A549 treated with CORT108297 at 1 μM for 4 hours (cell line): ENCODE results near the gene FNDC4. TPM values are rescaled to one million over a fixed set of nuclear protein-coding genes. Genes with fewer than 3 reads are reported as not detected.

ENCODE experiments used
- total RNA-seq: library from RNA; stranded (reverse); fragments of 200-300 nt; extraction: Qiagen RNA extraction; gene quantifications from 5 replicates; pipeline ENCODE4 v1.2.3, GENCODE V29; 2022

FNDC4 gene, protein sequence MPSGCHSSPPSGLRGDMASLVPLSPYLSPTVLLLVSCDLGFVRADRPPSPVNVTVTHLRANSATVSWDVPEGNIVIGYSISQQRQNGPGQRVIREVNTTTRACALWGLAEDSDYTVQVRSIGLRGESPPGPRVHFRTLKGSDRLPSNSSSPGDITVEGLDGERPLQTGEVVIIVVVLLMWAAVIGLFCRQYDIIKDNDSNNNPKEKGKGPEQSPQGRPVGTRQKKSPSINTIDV
- total RNA-seq: 3.3 to 5.3 TPM (median 3.9 TPM) in 5 replicates

DNA sequence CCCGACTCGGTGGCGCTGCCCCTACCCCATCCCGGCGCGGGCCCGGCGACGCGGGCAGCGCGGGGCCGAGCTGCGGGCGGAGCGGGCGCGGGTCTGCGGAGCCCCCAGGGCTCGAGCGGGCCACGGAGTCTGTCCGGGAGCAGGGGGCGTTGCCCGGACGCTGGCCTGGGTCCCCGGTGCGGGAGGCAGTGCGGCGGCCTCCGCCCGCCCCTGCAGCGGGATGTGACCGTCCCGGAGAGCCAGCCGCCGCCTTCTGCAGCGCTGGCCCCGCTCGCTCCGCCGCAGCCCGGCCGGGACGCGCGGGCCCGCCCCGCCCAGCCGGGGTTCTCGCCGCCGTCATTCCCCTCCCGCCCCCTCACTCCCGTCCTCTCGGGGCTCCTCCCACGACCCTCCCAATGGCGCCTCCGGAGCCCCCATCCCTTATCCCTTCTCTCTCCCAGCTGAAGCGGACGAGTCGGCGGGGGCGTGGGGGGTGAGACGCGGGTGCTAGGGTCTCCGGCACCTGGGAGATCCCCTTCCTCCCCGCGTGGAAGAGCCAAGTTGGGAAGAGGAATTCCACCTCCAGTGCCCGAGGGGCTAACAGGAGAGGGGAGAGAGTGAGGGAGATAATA, at the start of gene FNDC4:
Gene FNDC4 (minus strand): TSS at position 257 of the 611 bp plus-strand sequence. CDS start 521 bp downstream, outside the sequence.

DNA sequence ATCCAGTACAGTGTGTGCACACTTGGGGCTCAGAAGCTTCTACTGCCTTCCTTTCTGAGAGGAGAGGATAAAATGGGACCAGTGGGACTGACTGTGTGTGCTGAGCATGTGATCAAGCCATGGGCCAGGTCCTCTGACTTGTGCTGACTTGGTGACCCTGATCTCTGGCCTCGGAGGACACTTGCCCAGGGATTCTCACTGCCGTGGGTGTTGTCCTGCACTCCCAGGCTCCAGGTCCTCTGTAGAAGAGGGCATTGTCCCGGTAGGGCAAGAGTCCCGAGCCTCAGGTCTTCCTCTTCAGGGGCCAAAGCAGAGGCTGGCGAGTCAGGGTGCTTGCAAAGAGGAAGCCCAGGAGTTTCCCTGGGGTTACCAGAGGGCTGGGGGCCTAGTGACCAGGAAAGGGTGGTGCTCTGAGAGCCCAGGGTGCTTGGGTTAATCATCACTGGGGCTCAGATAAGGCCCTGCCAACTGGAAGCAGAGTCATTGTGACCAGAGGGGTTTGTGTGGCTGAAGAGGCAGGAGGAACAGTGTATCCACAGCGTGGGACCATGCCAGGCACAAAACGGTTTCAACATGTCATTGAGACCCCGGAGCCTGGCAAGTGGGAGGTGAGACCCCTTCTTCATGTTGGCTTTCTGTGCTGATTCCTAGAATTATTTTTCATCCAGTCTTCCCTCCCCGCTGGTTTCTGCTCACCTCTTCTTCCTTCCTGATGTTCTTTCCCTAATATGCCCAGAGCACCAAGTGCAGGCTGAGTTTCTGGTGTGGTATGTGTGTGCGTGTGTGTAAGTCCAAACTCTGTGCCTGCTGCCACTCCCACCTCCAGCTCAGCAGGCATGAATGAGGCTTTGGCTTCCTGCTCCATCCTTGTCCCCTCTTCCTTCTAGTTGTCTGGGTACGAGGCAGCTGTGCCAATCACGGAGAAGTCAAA, 1.6 kb upstream of the FNDC4 start, which contains the start of gene GCKR:
Gene GCKR (plus strand): TSS at position 483 of the 931 bp plus-strand sequence. CDS start 66 bp downstream, at position 549.

DNA sequence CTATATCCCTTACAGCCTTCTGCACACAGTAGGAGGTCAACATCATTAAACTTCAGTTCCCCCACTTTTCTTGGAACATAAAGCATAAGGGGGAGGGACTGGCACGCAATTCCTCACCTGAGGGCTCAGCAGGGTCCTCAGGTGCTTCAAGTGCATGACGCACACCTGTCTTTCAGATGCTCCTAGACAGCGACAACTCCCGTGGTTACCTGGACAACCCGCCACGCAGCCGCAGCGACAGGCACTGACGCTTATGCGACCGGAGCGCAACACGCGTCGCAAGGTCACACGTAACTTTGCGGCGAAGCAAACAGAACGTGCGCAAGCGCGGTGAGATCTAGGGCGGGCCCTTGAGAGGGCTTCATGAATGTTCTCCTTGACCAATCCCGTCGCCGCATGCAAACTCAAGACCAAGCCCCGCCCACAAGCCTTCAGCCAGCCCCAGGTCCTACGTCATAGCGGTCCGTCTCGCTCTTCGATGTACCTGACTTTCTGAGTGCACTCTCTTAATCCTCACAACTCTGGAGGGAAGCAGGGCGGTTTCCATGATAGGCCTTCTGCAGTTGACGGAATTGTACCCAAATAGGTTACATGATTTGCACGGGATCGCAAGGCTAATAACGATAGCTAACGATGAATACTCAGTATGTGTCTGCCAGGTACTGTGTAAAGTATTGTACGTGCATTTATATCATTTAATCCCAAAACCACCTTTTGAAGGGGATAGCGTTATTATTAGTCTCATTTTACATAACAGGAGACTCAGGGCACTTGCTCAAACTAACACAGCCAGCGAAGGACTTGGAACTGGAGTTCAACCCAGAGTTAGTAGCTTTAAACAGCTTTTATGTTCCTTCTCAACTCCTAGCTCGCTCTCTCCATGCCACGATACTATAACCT, 5.3 kb downstream of the FNDC4 start, which contains the start of gene IFT172:
Gene IFT172 (minus strand): TSS at position 246 of the 900 bp plus-strand sequence. CDS start 90 bp downstream, at position 156.

DNA sequence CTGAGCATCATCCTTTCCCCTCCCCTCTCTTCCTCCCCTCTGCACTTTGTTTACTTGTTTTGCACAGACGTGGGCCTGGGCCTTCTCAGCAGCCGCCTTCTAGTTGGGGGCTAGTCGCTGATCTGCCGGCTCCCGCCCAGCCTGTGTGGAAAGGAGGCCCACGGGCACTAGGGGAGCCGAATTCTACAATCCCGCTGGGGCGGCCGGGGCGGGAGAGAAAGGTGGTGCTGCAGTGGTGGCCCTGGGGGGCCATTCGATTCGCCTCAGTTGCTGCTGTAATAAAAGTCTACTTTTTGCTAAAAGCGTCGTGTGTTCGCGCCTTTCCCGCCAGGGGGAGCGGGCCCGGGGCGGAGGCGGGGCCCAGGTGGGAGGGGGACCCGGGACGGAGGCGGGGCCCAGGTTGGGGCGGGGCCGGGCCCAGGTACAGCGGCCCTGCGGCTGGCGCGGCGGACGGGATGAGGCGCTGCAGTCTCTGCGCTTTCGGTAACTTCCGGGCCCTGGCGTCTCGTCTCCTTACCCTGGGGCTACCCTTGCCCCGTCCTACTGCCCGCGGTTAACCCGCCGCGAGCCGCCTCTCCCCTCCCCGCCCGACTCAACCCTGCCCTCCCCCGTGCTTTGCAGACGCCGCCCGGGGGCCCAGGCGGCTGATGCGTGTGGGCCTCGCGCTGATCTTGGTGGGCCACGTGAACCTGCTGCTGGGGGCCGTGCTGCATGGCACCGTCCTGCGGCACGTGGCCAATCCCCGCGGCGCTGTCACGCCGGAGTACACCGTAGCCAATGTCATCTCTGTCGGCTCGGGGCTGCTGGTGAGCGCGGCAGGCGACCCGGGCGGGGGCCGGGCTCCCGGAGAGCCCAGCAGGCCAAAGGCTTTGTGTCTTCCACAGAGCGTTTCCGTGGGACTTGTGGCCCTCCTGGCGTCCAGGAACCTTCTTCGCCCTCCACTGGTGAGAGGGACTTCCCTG, 52.8 kb downstream of the FNDC4 start, which contains the start of gene KRTCAP3:
Gene KRTCAP3 (plus strand): TSS at position 424 of the 962 bp plus-strand sequence. CDS start 32 bp downstream, at position 456.

Other genes starting within 250 kb of the FNDC4 start
- gene SLC30A3, start 232.2 kb downstream of the FNDC4 start, total RNA-seq: 2.4 to 4.1 TPM (median 3.9 TPM) in 5 replicates
- gene DNAJC5G, start 219.8 kb downstream of the FNDC4 start, total RNA-seq: not detected in 5 replicates
- 0.45 to 0.71 TPM (median 0.61 TPM) in 5 replicates for gene TRIM54, start 212.8 kb downstream of the FNDC4 start, total RNA-seq
- gene UCN, start 186.8 kb downstream of the FNDC4 start, total RNA-seq: 0.48 to 2.5 TPM (median 1.6 TPM) in 5 replicates
- gene MPV17, start 172.1 kb downstream of the FNDC4 start, total RNA-seq: 78.0 to 104 TPM (median 89.6 TPM) in 5 replicates
- 58.8 to 66.8 TPM (median 60.2 TPM) in 5 replicates for gene GTF3C2, start 138.4 kb downstream of the FNDC4 start, total RNA-seq
- 58.7 to 63.2 TPM (median 61.4 TPM) in 5 replicates for gene EIF2B4, start 124.9 kb downstream of the FNDC4 start, total RNA-seq
- 132 to 155 TPM (median 147 TPM) in 5 replicates for gene SNX17, start 124.6 kb downstream of the FNDC4 start, total RNA-seq
- gene ZNF513, start 114.5 kb downstream of the FNDC4 start, total RNA-seq: 11.0 to 15.5 TPM (median 14.5 TPM) in 5 replicates
- 161 to 174 TPM (median 170 TPM) in 5 replicates for gene PPM1G, start 85.6 kb downstream of the FNDC4 start, total RNA-seq
- 127 to 140 TPM (median 138 TPM) in 5 replicates for gene NRBP1, start 66.6 kb downstream of the FNDC4 start, total RNA-seq
- gene KRTCAP3, start 52.8 kb downstream of the FNDC4 start, total RNA-seq: 0.17 to 0.76 TPM (median 0.62 TPM) in 5 replicates
- gene IFT172, start 5.5 kb downstream of the FNDC4 start, total RNA-seq: 7.8 to 9.5 TPM (median 9.3 TPM) in 5 replicates
- gene GCKR, start 1.6 kb upstream of the FNDC4 start, total RNA-seq: 0.13 to 0.58 TPM (median 0.30 TPM) in 5 replicates
- gene ZNF512, start 87.8 kb upstream of the FNDC4 start, total RNA-seq: 16.3 to 21.7 TPM (median 18.8 TPM) in 5 replicates
- 3.6 to 4.3 TPM (median 4.0 TPM) in 5 replicates for gene CCDC121, start 133.8 kb upstream of the FNDC4 start, total RNA-seq
- 52.9 to 63.0 TPM (median 58.9 TPM) in 5 replicates for gene GPN1, start 133.8 kb upstream of the FNDC4 start, total RNA-seq
- 32.2 to 35.2 TPM (median 33.2 TPM) in 5 replicates for gene SUPT7L, start 168.4 kb upstream of the FNDC4 start, total RNA-seq
- 28.3 to 41.8 TPM (median 30.9 TPM) in 5 replicates for gene SLC4A1AP, start 168.7 kb upstream of the FNDC4 start, total RNA-seq